GM18526 (cell line): ENCODE data around the gene C10orf90.

ENCODE experiments used
- POLR2A ChIP-seq: IDR thresholded peaks from 3 replicates; pipeline ENCODE4 v1.6.1; 2011; ENCODE audit not compliant: insufficient read length; ENCODE audit errors: extremely low read depth

C10orf90 gene

DNA sequence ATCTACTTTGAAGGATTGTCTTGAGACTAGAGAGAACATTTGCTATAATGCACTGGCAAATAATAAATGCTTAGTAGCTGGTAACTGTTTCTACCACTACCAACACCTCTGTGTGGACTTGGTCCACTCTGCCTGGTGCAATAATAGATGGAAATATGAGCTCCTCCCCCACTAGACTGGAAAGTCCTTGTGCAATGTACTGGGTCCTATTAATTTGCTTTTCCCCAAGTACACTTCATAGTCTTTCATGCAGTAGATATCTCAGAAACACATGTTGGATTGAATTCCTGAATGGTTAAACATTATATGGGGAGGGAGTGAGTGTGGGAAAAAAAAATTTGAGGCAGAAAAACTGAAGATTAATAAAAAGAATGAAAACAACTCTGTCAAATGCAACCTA, 119.3 kb downstream of the C10orf90 start:
- no peak for TF ChIP-seq POLR2A

DNA sequence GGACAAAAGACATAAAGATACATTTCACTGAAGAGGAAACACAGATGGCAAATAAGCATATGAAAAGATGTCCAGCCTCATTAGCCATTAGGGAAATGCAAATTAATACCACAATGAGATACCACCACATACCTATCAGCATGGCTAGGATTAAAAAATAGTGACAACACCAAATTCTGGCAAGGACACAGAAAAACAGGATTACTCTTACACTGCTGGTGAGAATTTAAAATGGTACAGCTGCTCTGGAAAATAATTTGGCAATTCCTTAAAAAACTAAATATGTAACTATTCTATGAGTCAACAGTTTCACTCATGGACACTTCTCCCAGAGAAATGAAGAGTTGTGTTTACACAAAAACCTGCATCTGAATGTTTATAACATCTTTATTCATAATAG, 121.1 kb downstream of the C10orf90 start:
- no peak for TF ChIP-seq POLR2A

DNA sequence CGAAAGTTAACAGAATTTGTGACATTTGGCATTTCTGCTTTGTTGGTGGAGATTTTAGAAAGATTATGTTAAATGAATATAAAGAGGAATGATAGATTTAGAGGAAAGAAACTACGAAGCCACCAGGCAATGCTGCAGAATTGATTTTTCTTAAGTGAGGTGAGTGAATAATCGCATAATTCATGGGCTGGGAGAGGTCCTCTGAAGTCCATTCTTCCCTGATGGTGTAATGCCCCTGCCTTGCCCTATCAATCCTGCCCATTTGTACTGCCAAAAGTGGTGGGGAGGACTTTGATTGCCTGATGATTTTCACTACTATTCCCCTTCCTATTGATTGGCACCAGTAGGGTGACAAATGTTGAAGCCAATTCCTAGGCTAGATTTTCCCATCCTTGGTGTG, 125.9 kb downstream of the C10orf90 start:
- no peak for TF ChIP-seq POLR2A

DNA sequence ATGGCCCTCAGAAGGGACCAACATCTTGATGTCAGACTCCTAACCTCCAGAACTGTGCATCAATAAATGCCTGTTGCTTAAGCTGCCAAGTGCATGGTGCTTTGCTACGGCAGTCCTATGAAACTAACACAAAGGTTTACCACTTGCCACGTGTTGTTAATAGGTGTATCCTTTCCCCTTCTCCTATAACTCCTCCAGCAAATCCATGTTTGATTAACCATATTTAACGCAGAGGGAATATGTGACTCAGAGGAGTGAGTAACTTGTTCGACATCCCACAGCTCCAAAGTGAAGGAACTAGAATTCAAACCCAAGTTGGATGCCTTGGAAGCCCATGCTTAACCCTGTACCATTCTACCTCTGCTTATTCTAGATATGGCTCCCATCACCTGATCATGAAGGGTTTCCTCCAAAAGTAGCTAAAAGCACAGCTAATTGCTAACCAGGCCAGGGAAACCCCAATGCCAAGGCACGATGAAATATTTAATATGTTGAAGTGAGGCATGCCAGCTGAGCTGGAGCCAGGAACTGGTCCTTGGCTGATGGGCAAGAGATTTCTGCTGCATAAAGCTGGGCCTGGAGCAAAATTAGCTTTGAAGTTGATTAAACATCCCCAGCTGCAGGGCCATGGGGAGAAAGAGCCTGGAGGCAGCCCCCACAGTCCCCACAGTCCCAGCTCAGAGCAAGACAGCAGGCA, 131.9 kb downstream of the C10orf90 start:
- TF ChIP-seq POLR2A, result no peak

DNA sequence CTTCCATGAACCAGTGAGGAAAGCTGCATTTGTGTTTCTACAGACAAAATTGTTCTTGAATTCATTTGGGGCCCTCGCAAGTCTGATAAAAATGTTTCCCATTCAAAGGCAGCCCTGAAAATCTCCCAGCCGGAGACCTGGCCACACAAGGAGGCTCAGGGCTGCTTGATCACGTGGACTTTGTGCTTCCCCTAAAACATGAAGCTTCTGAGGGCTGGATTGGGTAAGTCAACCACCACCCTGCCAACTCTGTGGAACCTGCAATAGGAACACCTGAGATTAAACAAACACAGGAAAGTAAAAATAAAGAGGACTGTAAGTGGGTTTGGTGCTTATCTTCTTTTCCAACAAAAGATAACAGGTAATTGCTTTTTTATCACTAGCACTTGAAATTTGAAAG, 133.8 kb downstream of the C10orf90 start:
- TF ChIP-seq POLR2A, result no peak

DNA sequence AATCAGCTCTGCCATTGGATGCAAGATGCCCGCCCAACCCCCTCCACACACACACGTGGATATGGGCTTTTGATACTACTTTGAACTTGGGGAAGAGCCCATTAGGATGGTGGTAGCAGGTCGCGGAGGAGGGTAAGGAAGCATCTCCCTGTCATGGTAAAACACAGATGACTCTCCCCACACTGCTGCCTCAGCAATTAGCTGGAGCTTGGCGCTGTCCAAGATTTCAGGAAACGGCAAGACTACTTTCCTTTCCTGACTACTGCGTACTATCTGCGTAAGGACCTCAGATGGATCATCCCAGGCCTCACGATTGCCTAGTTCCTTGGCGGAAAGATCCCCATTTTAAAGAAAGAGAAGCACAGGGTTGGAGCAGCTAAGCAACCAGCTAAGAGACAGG, 134.3 kb downstream of the C10orf90 start:
- TF ChIP-seq POLR2A, result no peak

DNA sequence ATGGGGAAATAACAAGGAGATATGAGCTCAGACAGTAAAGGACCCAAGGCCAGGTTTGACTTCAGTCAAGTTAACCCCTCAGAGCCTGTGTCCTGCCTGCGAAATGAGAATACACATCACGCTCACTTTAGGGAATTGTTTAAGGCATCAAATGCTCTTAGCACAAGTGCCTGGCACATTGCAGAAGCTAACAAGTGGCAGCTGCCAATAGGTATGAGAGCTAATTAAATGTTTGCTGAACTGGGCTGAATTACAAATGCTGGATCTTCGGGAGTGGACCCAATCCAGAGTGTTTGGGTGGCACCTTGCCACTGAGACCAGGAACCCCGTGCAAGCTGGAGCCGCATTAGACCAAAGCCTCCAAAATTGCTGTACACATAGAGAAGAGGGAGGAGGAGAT, 136.8 kb downstream of the C10orf90 start:
- TF ChIP-seq POLR2A, result no peak

DNA sequence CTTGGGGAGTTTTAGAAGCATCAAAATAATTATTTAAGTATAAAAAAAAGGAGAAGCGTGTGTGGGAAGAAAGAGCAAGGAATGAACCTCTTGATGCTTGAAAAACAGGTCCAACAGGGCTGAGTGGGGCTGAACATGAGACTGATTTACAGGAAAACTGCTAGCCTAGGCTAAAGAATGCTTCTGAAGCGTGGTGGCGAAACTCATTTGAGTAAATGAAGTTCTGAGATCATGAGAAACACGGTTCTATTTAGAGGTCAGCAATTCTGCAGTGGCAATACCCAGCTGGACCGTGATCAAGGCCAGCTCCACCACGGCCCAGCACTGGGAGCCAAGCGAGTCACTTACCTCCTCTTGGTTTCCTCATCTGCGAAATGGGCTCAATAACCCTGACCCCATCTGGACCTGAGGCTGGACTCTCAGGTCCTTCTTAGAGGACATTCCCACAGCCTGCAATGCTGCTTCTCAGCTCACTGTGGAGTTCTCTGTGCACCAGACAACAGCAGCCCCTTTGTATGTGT, 142.1 kb downstream of the C10orf90 start:
- TF ChIP-seq POLR2A, result no peak

DNA sequence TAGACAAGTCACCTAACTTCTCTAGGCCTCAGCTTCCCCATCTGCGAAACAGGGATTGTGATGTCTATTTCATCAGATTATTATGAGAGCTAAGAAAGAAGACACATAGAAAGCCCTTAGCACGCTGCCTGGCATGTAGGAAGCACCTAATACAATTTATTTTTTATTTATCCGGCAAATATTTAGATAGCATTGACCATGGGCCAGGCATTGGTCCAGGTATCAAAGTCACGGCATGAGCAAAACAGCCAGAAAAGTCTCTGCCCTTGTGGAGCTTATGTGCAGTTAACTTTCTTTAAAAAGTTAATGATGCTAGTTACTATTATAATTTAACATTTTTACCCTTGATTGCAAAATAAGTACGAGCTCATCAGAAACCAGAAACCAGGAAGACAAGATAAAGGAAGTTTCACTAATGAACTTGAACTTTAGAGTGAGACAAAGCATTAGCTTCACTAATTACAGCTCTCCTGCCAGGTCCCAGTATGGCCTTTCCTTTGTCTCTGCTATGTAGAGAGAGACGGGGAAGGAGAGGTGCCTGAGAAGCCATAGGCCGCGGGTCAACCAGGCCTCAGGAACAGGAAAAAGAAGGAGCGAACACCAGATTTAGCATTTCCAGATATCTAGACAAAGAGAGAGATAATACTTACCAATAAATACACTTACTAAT, 142.7 kb downstream of the C10orf90 start:
- no peak for TF ChIP-seq POLR2A

DNA sequence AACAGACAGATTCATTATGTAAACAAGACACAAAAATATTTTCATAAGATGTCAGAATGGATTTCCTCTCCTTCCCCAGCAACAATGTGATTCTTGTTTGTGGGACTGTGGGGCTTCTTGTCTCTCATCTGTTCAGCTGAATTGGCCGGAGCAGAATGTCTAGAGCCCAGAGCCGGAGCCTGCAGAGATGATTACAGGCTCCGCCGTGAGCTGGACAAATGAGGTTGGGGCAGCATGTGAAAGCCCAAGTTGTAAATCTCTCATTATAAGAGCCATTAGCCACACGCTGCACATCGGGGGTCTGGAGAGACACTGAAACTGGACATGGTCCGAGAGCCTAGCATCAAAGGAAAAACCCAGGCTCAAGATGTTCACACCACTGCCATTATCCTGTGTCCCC, 145.2 kb downstream of the C10orf90 start:
- no peak for TF ChIP-seq POLR2A

DNA sequence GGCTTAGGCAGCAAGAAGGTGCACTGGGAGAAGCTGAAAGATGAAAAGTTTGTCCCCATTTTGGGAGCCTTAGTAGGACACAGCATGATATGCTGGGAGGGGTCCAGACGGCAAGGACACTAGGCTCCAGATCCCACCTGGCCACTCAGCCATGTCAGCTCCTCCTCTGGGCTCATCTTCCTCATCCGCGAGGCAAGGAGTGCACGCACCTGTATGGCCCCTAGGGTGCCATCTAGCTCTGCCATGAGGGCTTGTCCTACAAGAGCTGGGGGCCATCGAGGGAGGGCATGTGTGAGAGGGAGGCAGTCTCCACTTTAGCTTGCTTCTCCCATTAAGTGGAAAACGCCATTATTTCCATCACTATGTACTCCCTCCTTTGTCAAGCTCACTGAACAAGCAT, 146.0 kb downstream of the C10orf90 start:
- TF ChIP-seq POLR2A, result no peak

DNA sequence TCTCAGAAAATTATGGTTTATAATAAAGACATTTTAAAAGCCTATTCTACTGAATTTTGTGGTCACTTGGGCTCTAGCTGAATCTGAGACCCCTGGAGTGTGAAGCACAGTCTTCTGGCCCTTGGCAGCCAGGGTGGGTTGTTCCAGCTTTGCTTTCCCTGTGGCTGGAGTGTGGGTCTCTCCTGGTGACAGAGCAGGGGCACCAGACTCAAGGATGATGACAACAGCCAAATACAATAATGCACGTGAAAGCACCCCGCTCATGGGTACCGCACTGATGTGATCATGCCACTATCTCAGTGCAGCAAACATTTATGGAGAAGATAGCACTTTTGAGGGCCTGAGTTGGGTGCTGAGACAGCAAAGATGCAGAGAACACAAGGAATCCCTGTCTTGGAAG, 147.4 kb downstream of the C10orf90 start:
- TF ChIP-seq POLR2A, result no peak

DNA sequence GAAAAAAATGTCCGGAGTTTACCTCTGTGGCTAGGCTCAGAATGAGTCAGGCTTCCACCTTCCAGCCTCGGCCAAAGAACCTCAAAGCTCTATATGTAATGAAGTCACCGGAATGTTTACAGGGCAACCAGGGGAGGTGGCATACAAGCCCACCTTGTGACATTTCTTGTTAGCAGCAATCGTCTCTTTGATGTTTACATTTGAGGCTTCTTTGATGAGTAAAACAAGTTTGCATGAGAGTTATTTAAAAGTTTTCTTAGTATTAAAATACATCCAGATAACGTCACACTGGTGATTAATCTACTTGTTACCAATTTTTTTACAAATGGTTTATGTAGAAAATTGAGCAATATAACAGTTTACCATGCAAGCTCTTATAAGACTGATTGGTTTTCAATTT, 149.1 kb downstream of the C10orf90 start:
- TF ChIP-seq POLR2A, result no peak

DNA sequence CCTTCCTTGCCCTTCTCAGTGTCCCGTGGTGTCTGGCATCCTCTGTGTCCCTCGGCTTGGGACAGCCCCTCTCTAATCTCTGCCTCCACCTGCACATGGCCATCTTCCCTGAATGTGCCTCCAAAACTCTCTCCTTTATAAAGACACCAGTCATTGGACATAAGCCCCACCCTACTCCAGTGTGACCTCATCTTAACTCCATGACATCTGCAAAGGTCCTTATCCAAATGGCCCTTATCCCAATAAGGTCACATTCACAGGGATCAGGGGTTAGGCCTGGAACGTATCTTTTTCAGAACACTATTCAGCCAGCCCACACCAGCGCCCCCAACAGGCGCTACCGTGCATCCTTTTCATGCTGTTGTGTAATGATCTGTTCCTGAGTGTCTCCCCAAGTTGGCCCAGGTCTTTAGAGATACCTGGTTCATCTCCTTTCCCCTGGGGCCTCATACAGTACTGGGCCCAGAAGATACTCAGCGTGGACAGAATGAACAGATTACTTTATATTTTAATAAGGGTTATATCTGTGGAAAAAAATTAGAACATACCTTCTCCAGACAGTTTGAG, 149.7 kb downstream of the C10orf90 start:
- no peak for TF ChIP-seq POLR2A

DNA sequence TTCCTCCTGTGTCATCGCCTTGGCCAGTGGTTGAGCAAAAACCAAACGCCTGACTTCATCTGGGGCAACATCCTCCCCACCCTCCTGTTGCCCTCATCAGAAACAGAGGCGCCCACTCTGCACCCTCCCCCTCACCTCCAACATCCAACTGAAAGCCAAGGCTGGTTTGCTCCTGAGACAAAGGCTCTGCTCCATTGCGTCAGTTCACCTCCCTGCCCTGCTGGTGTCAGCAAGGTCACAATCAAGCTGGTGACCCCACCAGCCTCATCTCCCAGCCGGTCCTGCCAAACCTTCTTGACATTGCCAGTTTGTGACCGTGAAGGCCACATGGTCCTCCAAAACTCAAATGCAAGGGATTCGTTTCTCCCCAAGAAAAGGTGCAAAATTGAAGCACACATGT, 150.5 kb downstream of the C10orf90 start:
- no peak for TF ChIP-seq POLR2A

DNA sequence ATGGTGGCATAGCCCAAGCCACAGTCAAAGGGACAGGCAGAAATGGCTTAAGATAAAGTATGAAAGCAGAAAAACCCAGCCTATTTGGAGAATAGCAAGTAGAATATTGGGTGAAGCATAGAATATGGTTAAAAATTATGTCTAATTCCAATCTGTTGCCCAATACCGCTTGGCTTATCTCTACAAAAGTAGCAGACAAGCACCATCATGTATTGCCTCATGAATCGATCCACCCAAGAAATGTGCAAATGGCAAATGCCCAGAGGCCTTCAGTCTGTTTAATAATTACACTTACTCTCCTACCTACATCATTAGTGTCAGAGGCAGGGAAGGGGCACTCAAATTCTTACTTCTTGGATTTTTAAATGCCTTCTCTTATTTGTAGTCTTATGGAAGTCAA, 151.3 kb downstream of the C10orf90 start:
- no peak for TF ChIP-seq POLR2A

DNA sequence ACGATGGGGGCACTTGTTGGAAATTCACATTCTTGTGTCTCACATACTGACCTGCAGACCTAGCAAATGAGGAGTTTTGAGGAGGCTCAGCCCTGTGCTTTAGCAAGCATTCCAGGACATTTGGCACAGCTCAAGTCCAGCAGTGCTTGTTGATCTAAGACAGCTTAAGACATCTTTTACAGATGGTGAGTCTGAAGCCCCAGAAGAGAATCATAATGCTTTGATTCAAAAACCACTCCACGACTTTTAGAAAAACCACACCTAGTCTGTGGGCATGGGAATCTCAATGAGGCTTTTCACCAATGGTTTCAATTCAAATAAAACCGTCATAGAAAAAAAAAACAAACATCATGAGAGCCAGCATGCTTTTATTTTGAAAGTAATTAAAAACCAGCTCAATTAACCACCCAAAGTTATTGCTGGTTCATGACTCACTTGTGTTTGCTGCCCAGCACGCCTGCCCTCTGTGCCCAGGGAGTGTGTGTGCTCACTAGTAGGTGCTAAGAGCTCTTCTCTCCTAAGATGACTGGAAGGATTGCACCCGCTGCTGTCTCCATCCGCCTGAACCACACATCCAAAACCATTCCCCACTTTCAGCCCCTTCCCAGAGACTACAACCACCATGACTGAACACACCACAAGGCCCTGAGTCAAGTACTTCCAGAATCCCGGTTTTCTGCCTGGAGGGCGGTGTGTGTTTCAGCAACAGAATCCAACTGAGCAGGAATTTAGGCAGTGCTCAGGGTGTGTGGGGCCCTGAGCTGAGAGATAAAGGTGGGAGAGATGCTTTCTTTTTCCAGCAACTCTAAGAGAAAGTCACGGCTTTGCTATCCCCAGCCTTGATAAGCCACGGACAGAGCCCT, 152.0 kb downstream of the C10orf90 start:
- no peak for TF ChIP-seq POLR2A
